ENCODE measurements around the gene IFNL2. TPM values are rescaled to one million over a fixed set of nuclear protein-coding genes. Genes with fewer than 3 reads are reported as not detected.

The IFNL2 gene
- total RNA-seq, 1 experiment from 2014 or later: not detected

DNA sequence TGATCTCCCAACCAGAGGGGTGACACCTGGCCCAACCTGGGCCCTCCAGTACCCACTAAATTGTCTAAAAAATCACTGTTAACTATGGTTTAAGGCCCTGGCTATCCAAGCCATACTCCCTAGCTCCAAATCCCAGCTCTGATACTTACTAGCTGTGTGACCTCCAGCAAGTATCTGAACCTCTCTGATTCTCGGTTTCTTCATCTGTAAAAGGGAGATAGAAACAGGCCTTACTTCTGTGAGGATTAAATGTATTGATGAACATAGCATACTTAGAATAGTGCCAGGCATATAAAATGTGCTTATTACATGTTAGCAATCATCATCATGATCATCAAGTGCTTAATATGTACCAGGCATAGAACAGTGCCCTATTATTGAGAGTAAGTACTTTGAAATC, 47.7 kb downstream of the IFNL2 start:
- TF ChIP-seq, protein P1, sequence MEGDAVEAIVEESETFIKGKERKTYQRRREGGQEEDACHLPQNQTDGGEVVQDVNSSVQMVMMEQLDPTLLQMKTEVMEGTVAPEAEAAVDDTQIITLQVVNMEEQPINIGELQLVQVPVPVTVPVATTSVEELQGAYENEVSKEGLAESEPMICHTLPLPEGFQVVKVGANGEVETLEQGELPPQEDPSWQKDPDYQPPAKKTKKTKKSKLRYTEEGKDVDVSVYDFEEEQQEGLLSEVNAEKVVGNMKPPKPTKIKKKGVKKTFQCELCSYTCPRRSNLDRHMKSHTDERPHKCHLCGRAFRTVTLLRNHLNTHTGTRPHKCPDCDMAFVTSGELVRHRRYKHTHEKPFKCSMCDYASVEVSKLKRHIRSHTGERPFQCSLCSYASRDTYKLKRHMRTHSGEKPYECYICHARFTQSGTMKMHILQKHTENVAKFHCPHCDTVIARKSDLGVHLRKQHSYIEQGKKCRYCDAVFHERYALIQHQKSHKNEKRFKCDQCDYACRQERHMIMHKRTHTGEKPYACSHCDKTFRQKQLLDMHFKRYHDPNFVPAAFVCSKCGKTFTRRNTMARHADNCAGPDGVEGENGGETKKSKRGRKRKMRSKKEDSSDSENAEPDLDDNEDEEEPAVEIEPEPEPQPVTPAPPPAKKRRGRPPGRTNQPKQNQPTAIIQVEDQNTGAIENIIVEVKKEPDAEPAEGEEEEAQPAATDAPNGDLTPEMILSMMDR (IDR thresholded peaks at IDR 0.05; ENCODE audit: unreplicated experiment): no peak
- Mint-ChIP-seq H3K27ac (ENCODE audit: unreplicated experiment) (no peak overlapping the region), H3K27me3 (ENCODE audit: unreplicated experiment) (peaks cover 23% of the 10 kb centered on the region), H3K4me3 (ENCODE audit: low read depth, unreplicated experiment) (no peak overlapping the region), H3K9me3 (ENCODE audit: low read depth, unreplicated experiment) (no peaks in the 10 kb centered on the region), H3K4me1 (ENCODE audit: low read depth, unreplicated experiment) (peaks cover 18% of the 10 kb centered on the region), H3K36me3 (ENCODE audit: insufficient read depth, unreplicated experiment) (peaks cover 20% of the 10 kb centered on the region)
- intact Hi-C loops (cut with micrococcal nuclease; ENCODE audit: unreplicated experiment): no loop called here
- no TSS peak for BruUV-seq (replicated peaks)
- CTCF ChIA-PET: no interaction called here
- no peak for DNase-seq

- TF ChIP-seq, protein P1 (IDR thresholded peaks at IDR 0.05; ENCODE audit: unreplicated experiment): no peak
- H3K4me1 Mint-ChIP-seq (ENCODE audit: low read depth, unreplicated experiment): peaks cover 18% of the 10 kb centered on the region
- CTCF ChIA-PET: no interaction called here
- H3K36me3 Mint-ChIP-seq (ENCODE audit: insufficient read depth, unreplicated experiment): peaks cover 28% of the 10 kb centered on the region
- BruUV-seq (replicated peaks): no TSS peak
- no peak for DNase-seq
- H3K27me3 Mint-ChIP-seq (ENCODE audit: unreplicated experiment): peaks cover 32% of the 10 kb centered on the region
- H3K4me3 Mint-ChIP-seq (ENCODE audit: low read depth, unreplicated experiment): no peak overlapping the region
- intact Hi-C loops (cut with micrococcal nuclease; ENCODE audit: unreplicated experiment): no loop called here
- no peaks in the 10 kb centered on the region for H3K9me3 Mint-ChIP-seq (ENCODE audit: low read depth, unreplicated experiment)
- no peak overlapping the region for H3K27ac Mint-ChIP-seq (ENCODE audit: unreplicated experiment)
These were observed 48.6 kb downstream of the IFNL2 start for GRCh38 chr19:39316627-39317321.

GRCh38 chr19:39317476-39317875, 49.3 kb downstream of the IFNL2 start:
- H3K27ac Mint-ChIP-seq (ENCODE audit: unreplicated experiment): no peak overlapping the region
- BruUV-seq (replicated peaks): no TSS peak
- CTCF ChIA-PET: no interaction called here
- no peaks in the 10 kb centered on the region for H3K9me3 Mint-ChIP-seq (ENCODE audit: low read depth, unreplicated experiment)
- no peak for DNase-seq
- no peak overlapping the region for H3K4me3 Mint-ChIP-seq (ENCODE audit: low read depth, unreplicated experiment)
- H3K36me3 Mint-ChIP-seq (ENCODE audit: insufficient read depth, unreplicated experiment): peaks cover 29% of the 10 kb centered on the region
- peaks cover 18% of the 10 kb centered on the region for H3K4me1 Mint-ChIP-seq (ENCODE audit: low read depth, unreplicated experiment)
- peaks cover 39% of the 10 kb centered on the region for H3K27me3 Mint-ChIP-seq (ENCODE audit: unreplicated experiment)
- intact Hi-C loops (cut with micrococcal nuclease; ENCODE audit: unreplicated experiment): no loop called here
- TF ChIP-seq, protein P1 (IDR thresholded peaks at IDR 0.05; ENCODE audit: unreplicated experiment): no peak

DNA sequence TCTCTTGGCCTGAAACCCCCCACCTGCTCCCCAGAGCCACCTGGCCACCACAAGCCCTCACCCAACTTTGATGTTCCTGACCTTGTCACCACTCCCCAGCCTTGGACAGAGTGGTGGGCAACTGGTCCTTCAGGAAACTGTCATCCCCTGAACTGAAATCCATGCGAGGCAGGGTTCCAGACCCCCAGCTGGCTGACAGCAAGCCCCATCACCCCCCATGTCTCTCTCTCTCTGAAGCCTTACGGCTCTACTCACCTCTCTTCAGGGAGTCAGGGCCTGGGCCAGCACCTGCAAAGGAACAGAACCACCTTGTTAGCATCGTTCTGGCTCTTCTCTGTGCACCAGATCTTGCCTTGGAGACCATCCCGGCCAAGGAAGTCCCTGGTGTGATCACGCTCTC, 49.9 kb downstream of the IFNL2 start:
- TF ChIP-seq, protein P1 (IDR thresholded peaks at IDR 0.05; ENCODE audit: unreplicated experiment): no peak
- no peak for DNase-seq
- H3K27me3 Mint-ChIP-seq (ENCODE audit: unreplicated experiment): peaks cover 45% of the 10 kb centered on the region
- intact Hi-C loops (cut with micrococcal nuclease; ENCODE audit: unreplicated experiment): no loop called here
- no peak overlapping the region for H3K4me3 Mint-ChIP-seq (ENCODE audit: low read depth, unreplicated experiment)
- no peaks in the 10 kb centered on the region for H3K9me3 Mint-ChIP-seq (ENCODE audit: low read depth, unreplicated experiment)
- H3K36me3 Mint-ChIP-seq (ENCODE audit: insufficient read depth, unreplicated experiment): peaks cover 29% of the 10 kb centered on the region
- CTCF ChIA-PET: no interaction called here
- peaks cover 18% of the 10 kb centered on the region for H3K4me1 Mint-ChIP-seq (ENCODE audit: low read depth, unreplicated experiment)
- BruUV-seq (replicated peaks): no TSS peak
- H3K27ac Mint-ChIP-seq (ENCODE audit: unreplicated experiment): no peak overlapping the region

Data from Calu3 (cell line).